Body of pancreas (tissue), 4 donors: ENCODE data around the gene PCBD2.
A peak's percentile ranks its signal among the peaks of the same experiment; 100 is the strongest.

Experiments used
- CTCF ChIP-seq, 7 experiments: fragments of 450-650 bp in 4 of 7; fragments of 200-600 bp in 3 of 7; sonication (generic) in 3 of 7; IDR thresholded peaks; one replicate each; pipeline ENCODE4 v1.5.1; 2016 to 2019; ENCODE audit warnings: antibody characterized with exemption in 7 of 7
- POLR2A ChIP-seq, 3 donors: fragments of 450-650 bp; IDR thresholded peaks; one replicate each; pipeline ENCODE4 v1.6.1; 2016; ENCODE audit warnings: antibody characterized with exemption in 3 of 3, mild to moderate bottlenecking in 2 of 3

DNA sequence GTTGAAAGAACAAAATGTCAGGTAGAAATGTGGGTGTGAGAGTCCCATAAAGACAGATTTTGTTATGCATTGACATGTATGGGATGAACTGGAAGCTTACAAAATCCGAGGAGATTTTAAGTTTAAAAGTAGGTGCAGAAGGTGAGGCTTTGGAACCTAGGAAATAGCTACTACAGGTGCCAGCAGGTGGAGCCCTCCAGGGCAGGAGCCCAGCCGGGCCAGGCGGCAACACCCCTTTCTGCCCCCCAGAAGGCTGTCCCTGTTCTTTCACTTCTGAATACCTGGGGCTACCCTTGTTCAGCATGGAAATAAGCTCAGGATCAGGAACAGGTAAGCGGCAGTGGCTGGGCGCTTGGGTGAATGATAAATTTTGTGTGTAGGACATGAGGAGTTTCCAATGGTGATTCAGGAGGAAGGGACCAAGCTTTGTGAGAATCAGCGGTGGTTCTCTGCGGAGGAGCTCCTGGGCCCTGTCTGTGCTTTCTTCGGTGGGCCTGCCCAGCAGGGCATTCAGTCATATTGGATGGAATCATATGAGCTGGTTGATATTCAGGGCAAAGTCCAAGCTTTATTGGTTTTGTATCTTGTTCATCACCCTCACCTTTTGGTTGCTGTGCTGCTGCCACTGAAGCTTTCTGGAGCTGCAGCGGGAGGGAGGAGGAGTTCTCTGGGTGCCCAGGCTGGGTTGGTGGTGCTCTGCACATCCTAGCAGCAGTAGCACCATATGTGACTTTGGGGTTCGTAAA is 12.3 kb downstream of the PCBD2 start:
- TF ChIP-seq CTCF (IDR thresholded peaks at IDR 0.05) (peak in 2 of 7 experiments; percentile 14 to 31), POLR2A (IDR thresholded peaks at IDR 0.05) (no peak)
